HCEC 1CT (cell line): ENCODE data around the gene MTMR2.
"Not testable (repeated sequence)": the region's sequence is repeated elsewhere in the genome, so short reads cannot be mapped to it uniquely, and the experiment has no call there.

Experiments
- DNase-seq: peaks from one replicate; pipeline ENCODE4 v3.0.0-alpha.2; 2017

The MTMR2 gene

DNA sequence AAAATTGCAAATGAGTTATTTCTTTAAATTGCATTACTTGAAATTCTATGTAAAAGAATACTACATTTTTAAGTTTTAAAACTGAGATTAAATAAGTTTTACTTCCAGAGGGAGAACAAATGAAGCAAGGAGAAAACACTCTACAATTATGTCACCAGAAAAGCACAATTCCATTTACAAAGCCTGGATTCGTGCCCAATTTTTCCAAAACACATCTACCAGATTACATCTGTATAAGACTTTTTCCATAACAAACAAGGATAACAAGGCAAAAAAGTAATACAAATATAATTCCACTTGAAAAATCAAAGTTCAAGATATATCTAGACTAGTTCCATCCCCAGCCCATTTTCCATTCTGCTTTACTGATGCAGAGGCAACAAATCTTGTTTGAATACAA is 40.5 kb downstream of the MTMR2 start:
- no peak for DNase-seq

DNA sequence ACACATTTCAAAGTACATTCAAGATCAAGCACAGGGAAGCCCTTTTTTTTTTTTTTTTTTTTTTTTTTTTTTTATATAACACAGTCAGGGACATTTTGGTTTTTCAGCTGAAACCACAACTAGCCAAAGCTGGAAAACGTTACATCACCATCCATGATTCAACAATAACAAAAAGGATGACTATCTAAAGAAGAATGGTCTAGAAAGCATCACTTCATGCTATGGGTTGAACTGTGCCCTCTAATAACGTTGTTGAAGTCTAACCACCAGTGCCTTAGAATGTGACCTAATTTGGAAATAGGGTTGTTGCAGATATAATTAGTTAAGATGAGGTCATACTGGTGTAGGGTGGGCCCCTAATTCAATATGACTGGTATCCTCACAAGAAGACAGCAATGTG is 46.6 kb downstream of the MTMR2 start:
- peak; percentile 100 for DNase-seq

DNA sequence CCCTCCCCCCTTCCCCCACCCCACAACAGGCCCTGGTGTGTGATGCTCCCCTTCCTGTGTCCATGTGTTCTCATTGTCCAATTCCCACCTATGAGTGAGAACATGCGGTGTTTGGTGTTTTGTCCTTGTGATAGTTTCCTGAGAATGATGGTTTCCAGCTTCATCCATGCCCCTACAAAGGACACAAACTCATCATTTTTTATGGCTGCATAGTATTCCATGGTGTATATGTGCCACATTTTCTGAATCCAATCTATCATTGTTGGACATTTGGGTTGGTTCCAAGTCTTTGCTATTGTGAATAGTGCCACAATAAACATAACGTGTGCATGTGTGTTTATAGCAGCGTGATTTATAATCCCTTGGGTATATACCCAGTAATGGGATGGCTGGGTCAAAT is 53.0 kb downstream of the MTMR2 start:
- not testable (repeated sequence) for DNase-seq

DNA sequence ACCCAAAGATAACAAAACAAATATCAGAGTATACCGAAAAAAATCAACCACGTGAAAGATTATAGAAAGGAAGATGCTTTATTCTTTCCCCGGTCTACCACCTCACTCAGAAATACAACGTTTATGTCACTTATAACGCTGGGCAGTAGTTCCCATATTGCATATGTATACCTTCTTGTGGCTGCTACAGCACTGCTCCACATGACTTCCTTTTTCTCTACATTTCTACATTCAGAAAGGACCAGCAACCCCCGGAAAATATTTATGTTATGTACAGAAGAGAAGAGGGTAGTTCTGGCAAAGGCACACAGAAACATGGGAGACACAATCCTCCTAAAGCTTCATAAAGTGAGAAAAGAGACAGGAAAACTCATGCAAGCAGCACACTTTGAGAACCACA is 56.8 kb downstream of the MTMR2 start:
- DNase-seq, result no peak

DNA sequence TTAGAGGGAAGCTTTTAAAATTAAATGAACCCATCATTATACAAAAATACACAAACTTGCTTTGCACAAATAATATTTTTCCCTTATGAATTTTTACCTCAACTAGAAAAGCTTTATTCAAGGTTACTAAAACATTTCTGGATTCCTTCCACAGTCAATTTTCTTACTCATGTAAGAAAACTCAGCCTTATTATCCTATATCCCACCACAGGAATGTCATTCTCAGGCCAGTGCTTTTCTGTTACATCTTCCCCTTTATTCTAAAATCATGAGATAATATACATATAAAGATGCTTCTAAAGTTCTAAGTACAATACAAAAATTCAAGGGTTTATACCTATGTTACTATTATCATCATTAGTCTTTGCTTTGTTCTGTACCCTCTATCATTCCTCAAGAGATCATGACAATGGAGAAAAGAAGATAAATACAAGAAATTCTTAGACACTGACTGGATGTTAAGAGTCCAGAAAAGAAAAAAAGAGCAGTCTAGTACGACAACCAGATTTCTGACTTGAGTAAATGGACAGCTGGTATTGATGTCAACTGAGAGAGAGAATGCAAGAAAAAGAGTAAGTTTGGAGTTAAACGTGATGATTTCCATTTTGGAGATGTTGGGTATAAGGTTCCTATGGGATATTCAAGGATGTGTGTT is 60.3 kb downstream of the MTMR2 start:
- DNase-seq, result peak; percentile 61

DNA sequence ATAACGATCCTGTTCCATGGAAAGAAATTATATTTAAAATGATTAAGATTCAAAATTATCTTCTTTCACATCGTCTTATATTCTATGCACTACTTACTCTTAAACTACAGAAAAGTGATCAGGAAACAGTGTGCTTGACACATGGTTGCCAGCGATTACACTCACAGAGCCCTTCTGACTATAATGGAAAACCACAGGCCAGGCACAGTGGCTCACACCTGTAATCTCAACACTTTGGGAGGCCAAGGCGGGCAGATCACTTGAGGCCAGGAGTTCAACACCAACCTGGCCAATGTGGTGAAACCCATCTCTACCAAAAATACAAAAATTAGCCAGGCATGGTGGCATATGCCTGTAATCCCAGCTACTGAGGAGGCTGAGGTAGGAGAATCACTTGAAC is 63.9 kb downstream of the MTMR2 start:
- not testable (repeated sequence) for DNase-seq

DNA sequence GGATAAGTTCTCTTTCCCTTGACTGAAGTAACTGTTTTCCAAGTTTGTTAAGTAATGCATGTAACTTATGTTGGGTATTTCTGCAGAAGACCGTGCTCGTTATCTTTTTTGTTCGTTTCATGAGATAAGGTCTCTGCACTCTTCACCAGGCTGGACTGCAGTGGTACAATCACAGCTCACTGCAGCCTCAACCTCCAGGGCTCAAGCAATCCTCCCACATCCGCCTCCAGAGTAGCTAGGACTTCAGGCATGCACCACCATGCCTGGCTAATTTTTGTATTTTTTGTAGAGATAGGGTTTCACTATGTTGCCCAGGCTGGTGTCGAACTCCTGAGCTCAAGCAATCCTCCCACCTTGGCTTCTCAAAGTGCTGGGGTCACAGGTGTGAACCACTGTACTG is 69.5 kb downstream of the MTMR2 start:
- not testable (repeated sequence) for DNase-seq

DNA sequence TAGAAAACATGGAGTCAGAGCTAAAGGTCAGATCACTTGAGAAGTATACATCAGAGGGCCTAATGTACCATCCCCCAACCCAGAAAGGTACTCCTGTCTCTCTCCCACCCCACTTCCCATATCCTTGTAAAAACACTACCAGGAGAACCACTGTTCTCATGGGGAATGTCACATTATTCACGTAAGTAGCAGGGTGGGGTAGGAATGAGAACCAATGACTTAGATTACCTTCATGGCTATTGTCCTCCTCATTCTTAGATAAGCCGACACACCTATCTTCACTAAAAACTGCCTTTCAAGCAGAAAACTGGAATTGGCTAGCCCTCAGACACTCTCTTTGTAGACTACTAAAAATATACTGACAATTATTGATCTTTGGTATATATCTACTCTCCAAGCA is 70.0 kb downstream of the MTMR2 start:
- DNase-seq, result no peak

DNA sequence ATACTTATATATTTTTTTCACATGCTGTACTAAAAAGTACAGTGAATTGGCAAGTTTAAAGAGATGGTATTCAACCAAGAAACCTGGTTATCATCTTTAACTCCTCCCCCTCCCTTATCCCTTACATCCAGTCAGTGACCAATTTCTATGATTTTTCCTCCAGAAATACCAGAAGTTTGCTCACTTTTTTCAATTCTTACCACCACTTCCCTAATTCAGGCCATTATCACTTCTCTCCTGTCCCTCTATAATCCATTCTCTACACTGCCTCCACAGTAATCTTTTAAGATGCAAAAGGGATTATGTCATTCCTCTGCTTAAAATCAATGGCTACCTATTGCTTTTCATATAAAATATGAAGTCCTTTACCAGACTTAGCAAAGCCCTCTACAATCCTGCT is 70.8 kb downstream of the MTMR2 start:
- DNase-seq, result no peak

DNA sequence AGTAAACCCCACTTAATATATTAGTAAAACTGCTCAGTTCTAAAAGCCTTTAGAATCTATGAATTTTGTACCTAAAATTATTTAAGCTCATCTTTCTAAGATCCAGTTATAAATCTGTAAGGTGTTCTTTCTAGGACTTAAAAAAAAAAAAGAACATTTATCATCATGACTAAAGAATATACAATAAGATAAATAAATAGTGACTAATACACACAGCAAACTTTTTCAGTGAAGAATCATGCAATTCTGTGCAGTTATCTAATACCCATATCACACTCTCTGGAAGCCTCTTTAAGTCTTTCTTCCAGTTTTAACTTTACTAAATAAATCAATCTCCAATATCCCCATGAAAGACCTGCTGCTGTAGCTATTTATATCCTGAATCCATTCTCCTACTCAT is 73.8 kb downstream of the MTMR2 start:
- DNase-seq, result peak; percentile 54

DNA sequence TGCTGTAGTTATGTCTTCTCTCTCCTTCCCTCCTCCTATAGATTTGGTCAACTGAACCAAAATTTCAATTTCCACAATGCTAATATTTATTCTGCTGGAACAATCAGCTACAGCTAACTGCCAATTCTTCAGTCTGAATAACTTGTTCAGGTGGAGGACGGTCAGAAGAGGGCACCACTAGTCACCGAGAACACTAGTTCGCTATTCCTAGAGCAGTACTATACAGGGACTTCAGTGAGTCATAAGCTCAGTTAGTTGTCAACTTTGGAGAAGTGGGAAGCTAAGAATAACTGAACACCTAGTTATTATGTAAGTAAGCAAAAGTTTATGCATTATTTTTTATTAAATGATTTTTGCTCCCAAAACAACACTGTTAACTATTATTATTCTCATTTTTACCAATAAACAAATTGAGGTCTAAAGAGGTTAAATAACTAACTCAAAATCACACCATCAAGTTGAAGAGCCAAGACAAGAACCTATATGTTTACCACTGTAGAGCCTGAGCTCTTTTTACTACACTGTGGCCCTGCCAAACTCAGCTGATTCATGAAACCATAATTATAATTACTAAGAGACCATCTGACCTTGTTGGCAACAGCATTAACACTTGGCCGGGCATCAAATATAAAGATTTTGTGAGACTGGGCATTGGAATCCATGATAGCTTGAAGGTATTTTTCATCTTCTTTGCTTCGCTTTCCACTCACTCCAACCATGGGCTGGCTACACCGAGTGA is 74.7 kb downstream of the MTMR2 start:
- DNase-seq, result peak; percentile 79

DNA sequence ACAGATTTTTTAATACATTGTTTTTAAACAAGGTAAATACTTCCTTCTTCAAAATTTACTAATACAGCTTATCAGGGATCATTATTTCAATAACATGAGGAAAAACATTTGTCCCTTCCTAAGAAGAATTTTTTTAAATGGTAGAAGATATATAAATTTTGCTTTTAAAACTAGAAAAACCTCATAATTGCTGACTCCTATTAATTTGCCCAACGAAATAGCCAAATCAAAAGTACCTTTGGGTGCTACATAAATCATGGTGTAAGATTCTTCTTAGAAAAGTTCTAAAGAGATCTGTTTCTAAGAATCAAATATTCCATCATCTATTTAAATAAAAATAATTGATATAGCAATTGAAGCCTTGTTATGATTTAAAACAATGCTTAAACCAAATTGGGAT is 78.7 kb downstream of the MTMR2 start:
- no peak for DNase-seq

DNA sequence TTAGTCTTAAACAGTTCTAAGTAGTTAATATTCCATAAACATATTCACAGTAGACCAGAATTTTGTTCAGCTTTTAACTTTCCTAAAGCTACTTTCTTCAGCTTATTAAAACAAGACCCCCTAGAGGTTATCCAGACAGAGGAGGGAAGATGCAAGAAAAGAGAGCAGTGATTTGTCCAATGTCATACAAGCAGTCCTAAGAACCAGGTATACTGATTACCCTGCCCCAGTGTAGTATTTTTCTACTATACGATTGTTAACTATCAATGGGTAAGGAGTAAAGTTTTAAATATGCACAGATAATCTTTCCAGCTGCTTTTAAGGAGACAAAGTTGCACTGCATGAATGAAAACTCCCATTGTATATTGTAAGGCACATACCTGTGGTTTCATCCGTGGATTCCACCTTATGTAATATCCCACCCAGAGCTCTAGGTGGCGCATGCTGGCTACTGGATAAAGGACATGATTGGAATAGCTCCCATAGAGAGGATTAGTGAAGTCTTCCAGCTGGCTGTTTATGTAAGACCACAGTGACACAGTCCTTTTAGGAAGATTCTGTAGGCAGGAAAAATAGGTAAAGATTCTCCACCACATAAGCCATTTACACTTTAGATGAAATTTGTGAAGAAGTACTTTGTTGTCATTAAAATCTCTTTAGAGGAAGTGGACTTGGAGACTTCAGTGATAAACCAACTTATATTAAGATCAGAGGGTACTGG is 88.0 kb downstream of the MTMR2 start:
- DNase-seq, result peak; percentile 93

DNA sequence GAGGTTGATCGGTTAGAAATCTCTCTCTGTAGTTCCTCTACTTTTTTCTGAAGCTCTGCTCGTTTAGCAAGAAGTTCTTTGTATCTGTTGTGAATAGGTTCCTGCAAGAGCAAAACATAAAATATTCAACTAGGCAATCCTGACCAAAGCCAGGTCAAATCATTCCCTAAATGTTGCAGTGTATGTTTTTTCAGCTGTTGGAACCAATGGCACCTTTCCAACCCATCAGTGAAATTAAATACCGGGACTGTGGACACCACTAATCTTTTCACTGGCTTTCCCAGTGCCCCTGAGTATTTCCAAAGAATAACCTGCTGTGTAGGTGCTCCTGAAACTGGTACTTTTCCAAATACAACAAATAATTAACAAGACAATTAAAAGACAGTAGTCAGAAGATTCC is 88.6 kb downstream of the MTMR2 start:
- DNase-seq, result no peak

DNA sequence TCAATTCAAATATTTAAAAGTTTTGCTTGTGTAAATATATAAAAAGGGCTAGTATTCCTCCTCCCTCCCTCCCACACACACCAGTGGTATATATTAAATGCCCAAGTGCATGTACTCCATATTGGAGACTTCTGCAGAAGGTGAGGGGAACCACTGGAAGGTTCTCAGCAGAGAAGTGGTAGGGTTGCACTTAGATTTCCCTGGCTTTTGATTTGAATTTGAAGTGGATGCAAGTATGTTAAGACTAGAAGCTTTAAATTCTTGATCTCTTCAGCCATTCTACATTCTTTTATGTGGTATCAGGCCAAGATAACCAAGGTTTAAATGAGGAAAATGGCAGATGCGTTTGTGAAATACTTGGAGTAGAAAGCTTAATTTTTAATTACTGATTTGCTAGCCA is 90.5 kb downstream of the MTMR2 start:
- no peak for DNase-seq

DNA sequence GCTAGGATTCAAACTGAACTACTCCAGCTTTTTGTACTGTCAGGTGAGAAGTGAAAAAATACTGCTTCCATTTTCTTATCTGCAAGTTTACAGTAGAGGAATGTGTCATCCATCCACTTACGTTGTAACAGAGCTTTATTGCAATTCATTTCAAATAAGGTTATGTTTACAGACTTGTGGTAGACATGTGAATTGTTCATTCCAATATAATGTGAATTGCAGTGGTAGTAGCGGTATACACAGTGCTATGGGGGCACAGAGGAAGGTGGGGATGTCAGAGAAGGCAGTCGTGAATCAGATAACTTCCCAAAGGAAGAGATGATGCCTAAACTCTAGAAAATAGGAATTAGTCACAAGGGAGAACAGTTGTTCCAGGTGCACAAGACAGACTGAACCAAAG is 91.1 kb downstream of the MTMR2 start:
- peak; percentile 79 for DNase-seq

DNA sequence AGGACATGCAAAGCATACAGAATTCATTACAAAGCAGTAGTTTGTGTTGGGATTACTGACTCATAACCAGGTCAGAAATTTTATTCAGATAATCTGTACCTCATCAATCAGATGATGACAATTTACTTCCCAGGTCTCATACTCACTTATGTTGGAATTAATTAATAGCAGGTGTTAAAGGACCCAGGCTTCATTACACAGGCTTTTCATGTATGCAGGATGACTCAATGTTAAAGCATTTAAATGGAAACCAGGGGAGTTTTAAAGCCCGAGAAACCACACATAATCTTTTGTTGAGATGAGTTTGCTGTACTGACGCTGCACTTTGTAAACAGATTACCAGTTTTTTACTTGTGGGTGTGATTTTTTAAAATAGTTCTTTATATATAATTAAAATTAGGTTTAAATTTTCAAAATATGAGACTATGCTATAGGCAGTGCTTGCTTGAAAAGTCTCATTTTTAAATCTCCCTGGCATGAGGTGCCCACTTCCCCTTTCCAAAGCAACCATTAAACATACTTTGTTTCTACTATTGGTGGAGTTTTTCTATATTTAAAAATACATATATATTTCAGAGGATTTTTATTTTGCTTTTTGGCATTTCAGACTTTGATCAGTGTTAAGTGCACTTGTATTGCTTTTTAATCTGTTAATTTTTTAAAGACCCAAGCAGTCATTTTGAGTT is 92.6 kb downstream of the MTMR2 start:
- peak; percentile 91 for DNase-seq

DNA sequence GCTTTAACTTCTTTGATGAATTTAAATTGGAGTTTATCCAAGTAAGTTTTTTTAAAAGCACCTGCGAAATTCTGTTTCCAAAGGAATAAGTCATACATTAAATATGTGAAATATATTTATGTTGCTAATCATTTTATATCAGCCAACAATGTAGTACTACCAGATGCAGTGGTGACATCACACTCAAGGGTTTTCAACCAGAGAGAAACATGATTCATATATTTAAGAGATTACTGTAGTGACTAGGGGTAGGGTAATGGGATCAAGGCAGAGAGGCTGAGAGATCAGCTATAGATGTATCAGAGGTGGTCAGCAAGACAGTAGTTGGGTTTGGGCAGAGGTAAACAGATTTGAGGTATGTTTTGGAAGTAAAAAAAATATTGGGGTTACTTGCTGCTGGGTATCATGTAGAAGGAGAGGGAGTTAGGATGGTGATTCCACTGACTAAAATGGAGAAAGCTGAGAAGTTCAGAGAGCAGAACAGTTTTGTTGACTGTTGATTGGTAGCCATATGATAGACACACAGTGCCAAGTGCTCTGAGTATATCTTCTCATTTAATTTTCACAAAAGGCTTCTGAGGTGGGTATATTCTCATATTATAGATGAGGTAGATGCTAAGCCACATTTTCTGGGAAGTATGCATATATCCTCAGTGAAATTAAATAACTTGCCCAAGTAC is 94.2 kb downstream of the MTMR2 start:
- DNase-seq, result peak; percentile 85

DNA sequence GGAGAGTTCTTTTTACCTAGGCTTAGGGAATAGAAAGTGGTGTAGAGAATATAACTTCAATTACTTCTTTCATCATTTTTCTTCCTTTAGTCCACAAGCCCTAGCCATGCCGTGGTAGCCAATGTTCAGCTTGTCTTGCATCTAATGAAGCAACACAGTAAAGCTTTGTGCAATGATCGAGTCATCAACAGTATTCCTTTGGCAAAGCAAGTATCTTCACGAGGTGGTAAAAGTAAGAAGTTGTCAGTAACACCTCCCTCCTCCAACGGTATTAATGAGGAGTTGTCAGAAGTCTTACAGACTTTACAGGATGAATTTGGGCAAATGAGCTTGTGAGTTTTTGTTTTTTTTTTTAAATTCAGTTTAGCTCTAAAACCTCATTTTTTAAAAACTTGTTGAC is 96.2 kb downstream of the MTMR2 start:
- peak; percentile 14 for DNase-seq

DNA sequence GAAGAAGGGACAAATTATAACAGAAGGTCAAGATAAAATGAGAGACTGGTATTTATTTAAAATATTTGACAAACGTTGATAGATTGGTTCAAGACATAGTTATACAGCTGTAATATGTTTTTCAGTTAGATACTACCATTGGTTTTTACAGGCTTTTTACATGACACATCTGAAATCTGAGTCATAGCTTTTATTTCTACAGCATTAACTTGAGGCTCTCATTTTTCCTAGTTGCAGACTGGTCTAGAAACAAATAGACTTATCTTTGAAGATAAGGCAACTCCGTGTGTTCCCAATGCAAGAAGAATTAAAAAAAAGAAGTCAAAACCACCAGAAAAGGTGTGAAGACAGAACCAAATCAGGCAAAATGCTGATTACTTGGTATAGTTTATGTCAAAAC is 102.3 kb downstream of the MTMR2 start:
- DNase-seq, result peak; percentile 60

DNA sequence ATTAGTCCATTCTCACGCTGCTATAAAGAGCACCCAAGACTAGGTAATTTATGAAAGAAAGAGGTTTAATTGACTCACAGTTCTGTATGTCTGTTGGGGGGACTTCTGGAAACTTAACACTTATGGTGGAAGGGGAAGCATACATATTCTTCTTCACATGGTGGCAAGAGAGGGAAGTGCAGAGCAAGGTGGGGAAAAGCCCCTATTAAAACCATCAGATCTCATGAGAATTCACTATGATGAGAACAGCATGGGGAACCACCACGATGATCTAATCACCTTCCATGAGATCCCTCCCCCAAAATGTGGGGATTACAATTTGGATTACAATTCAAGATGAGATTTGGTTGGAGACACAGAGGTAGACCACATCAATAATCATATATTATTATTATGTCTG is 107.9 kb downstream of the MTMR2 start:
- DNase-seq, result no peak

DNA sequence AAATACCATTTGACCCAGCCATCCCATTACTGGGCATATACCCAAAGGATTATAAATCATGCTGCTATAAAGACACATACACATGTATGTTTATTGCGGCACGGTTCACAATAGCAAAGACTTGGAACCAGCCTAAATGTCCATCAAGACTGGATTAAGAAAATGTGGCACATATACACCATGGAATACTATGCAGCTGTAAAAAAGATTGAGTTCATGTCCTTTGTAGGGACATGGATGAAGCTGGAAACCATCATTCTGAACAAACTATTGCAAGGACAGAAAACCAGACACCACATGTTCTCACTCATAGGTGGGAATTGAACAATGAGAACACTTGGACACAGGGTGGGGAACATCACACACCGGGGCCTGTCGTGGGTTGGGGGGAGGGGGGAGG is 112.9 kb downstream of the MTMR2 start:
- DNase-seq, result not testable (repeated sequence)

DNA sequence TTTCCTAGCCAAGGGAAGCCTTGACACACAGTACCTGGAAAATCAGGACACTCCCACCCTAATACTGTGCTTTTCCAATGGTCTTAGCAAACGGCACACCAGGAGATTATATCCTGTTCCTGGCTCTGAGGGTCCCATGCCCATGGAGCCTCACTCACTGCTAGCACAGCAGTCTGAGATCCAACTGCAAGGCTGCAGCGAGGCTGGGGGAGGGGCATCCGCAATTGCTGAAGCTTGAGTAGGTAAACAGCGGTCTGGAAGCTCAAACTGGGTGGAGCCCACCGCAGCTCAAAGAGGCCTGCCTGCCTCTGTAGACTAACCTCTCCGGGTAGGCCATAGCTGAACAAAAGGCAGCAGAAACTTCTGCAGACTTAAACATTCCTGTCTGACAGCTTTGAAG is 117.4 kb downstream of the MTMR2 start:
- not testable (repeated sequence) for DNase-seq
